K562 (cell line): ENCODE measurements around the gene MYO1D. TPM values are rescaled to one million over a fixed set of nuclear protein-coding genes. Genes with fewer than 3 reads are reported as not detected.

Source experiments
- ATAC-seq: fragments of 200-7000 bp; cut with Tn5 transposase; 3 replicates; pipeline ENCODE4 v1.9.1; 2020; ENCODE audit warnings: moderate library complexity
- BruUV-seq: library from RNA; stranded (reverse); fragments of 400-500 nt; replicated peaks from 2 replicates; lab custom pipeline; 2021; lab: Mats Ljungman, UMichigan
- CTCF ChIA-PET: fragments of 300-600 bp; formaldehyde crosslinking; extraction: SDS; loops from one replicate; lab custom pipeline; 2021; ENCODE audit warnings: low intra/inter-chr PET ratio; lab: Yijun Ruan, JAX
- POLR2A ChIA-PET: fragments of 300-600, 350-650 bp; sonication (Branson Sonifier 250); formaldehyde crosslinking; extraction: SDS; loops from one replicate; lab custom pipeline; 2021; ENCODE audit warnings: antibody characterized with exemption, inconsistent platforms; lab: Yijun Ruan, JAX
- DNase-seq, 4 experiments: peaks; one replicate each; pipeline versions ENCODE4 v3.0.0 to v3.0.0-alpha.2; 2011 to 2018; ENCODE audit warnings: low spot score in 3 of 4, mixed read lengths in 3 of 4; ENCODE audit errors: extremely low read depth in 1 of 4
- FAIRE-seq: peaks from 2 replicates; lab custom pipeline; 2011; peaks lifted over from hg19 to GRCh38; lab: Jason Lieb, UNC
- H2AFZ ChIP-seq: 2 replicates; pipeline ENCODE4 v1.6.0; 2011; ENCODE audit warnings: low read depth, low read length, control low read depth, inconsistent platforms
- H3K27ac ChIP-seq: fragments of 200-600 bp; 3 replicates; pipeline ENCODE4 v1.8.0; 2011; ENCODE audit warnings: low read depth, mild to moderate bottlenecking, control low read depth, inconsistent platforms, low read length, moderate library complexity, mixed read lengths; ENCODE audit errors: extremely low read depth
- H3K27me3 ChIP-seq, 2 experiments: fragments of 300-600 bp in 1 of 2; 2 replicates in 1 of 2; 3 replicates in 1 of 2; pipeline versions ENCODE4 v1.6.0 to v1.8.0; 2011; ENCODE audit warnings: inconsistent platforms in 2 of 2, low read length in 2 of 2, mild to moderate bottlenecking in 1 of 2, mixed read lengths in 1 of 2, moderate library complexity in 1 of 2; ENCODE audit not compliant: control insufficient read depth in 2 of 2, insufficient read depth in 2 of 2
- H3K36me3 ChIP-seq: fragments of 300-600 bp; 3 replicates; pipeline ENCODE4 v1.8.0; 2011; ENCODE audit warnings: mild to moderate bottlenecking, low read length, inconsistent platforms; ENCODE audit not compliant: control insufficient read depth, insufficient read depth
- H3K4me1 ChIP-seq, 2 experiments: fragments of 200-600 bp in 1 of 2; replicated peaks in 1 of 2; 2 replicates in 1 of 2; 3 replicates in 1 of 2; pipeline versions ENCODE4 v1.5.1 to v1.8.0; 2011; ENCODE audit warnings: inconsistent platforms in 2 of 2, low read length in 2 of 2, mild to moderate bottlenecking in 1 of 2, mixed read lengths in 1 of 2, moderate library complexity in 1 of 2; ENCODE audit not compliant: control insufficient read depth in 2 of 2, insufficient read depth in 2 of 2
- H3K4me2 ChIP-seq: 2 replicates; pipeline ENCODE4 v1.6.1; 2011; ENCODE audit warnings: low read length, control low read depth, inconsistent platforms, mixed read lengths; ENCODE audit not compliant: insufficient read depth
- H3K4me3 ChIP-seq: fragments of 200-600 bp; sonication (generic), shearing (Covaris generic); 2 replicates; pipeline ENCODE4 v1.5.1; 2016; ENCODE audit warnings: control low read depth, inconsistent platforms
- H3K79me2 ChIP-seq: fragments of 200-600 bp; 3 replicates; pipeline ENCODE4 v1.8.0; 2011; ENCODE audit warnings: low read length, inconsistent platforms; ENCODE audit not compliant: control insufficient read depth, insufficient read depth
- H3K9ac ChIP-seq, 2 experiments: 2 replicates each; pipeline versions ENCODE4 v1.6.0 to v1.6.1; 2011; ENCODE audit warnings: low read depth in 2 of 2, low read length in 2 of 2, control low read depth in 1 of 2, inconsistent platforms in 1 of 2, mild to moderate bottlenecking in 1 of 2, mixed read lengths in 1 of 2; ENCODE audit not compliant: insufficient read depth in 1 of 2
- H3K9me1 ChIP-seq: one replicate; pipeline ENCODE4 v1.6.0; 2011; ENCODE audit warnings: inconsistent platforms, mild to moderate bottlenecking, low read length, moderate library complexity; ENCODE audit not compliant: control insufficient read depth, insufficient read depth
- H3K9me3 ChIP-seq: replicated peaks from 2 replicates; pipeline ENCODE4 v1.5.1; 2011; ENCODE audit warnings: low read depth, low read length, inconsistent platforms; ENCODE audit not compliant: control insufficient read depth, insufficient read depth
- H4K20me1 ChIP-seq: replicated peaks from 2 replicates; pipeline ENCODE4 v1.6.1; 2011; ENCODE audit warnings: low read length, inconsistent platforms, mixed read lengths; ENCODE audit not compliant: control insufficient read depth, insufficient read depth
- CC2D1A ChIP-seq: fragments of 450-650 bp; IDR thresholded peaks from 2 replicates; pipeline ENCODE4 v1.6.1; 2017; ENCODE audit warnings: mild to moderate bottlenecking
- RBM39 ChIP-seq: fragments of 200-400 bp; formaldehyde crosslinking; optimal IDR thresholded peaks from 2 replicates; pipeline ENCODE3; 2018; ENCODE audit warnings: low read depth, low read length
- RERE ChIP-seq: sonication (generic); formaldehyde crosslinking; IDR thresholded peaks from 2 replicates; pipeline ENCODE4 v1.8.0; 2023; ENCODE audit warnings: missing genetic modification reagents, mild to moderate bottlenecking, borderline replicate concordance
- SMAD4 ChIP-seq: fragments of 250-450 bp; sonication (Bioruptor Pico); conservative IDR thresholded peaks from 2 replicates; pipeline ENCODE4 v1.8.0; 2021; ENCODE audit warnings: inconsistent platforms, mild to moderate bottlenecking, moderate library complexity
- ZNF184 ChIP-seq: sonication (generic); formaldehyde crosslinking; IDR thresholded peaks from 2 replicates; pipeline ENCODE4 v1.5.0; 2020; ENCODE audit warnings: missing genetic modification reagents
- WGBS: fragments of 100-300 bp; shearing (Covaris generic); methylation state at CpG from one replicate; pipeline ENCODE4 v1.1.6; 2016; ENCODE audit warnings: low coverage, mixed read lengths; ENCODE audit not compliant: insufficient coverage; ENCODE audit errors: missing lambda C conversion rate; 5-methylcytosine and 5-hydroxymethylcytosine counted together
- in situ Hi-C: fragments of 300-500 bp; cut with MboI; formaldehyde crosslinking; loops from 4 replicates; pipeline ENCODE4 v1.15.0; 2018; ENCODE audit warnings: inconsistent platforms, mixed read lengths
- intact Hi-C: fragments of 100-400 bp; cut with micrococcal nuclease; formaldehyde crosslinking; loops from 2 replicates; pipeline ENCODE4 v1.14.2; 2022
- polyA plus RNA-seq, 8 experiments: library from polyadenylated mRNA; depleted of rRNA in 4 of 8; stranded (reverse) in 5 of 8; unstranded in 3 of 8; fragments of >200 nt; fragmentation: Nextera tagmentation in 2 of 8; fragmentation: Illumina TruSeq in 1 of 8; extraction: Ambion mirVana in 2 of 8; extraction: Trizol in 1 of 8; gene quantifications; 2 replicates each; pipeline versions ENCODE4 v1.2.1 to v1.2.3, GENCODE V29; 2011 to 2014; ENCODE audit warnings: inconsistent platforms in 1 of 8, missing spikeins in 1 of 8
- total RNA-seq, 7 experiments: library from RNA; depleted of rRNA in 6 of 7; stranded (reverse); fragments of >200 nt in 6 of 7; fragmentation: Illumina TruSeq in 2 of 7; extraction: Trizol in 2 of 7; gene quantifications; 2 replicates each; pipeline versions ENCODE4 v1.2.1 to v1.2.3, GENCODE V29; 2011 to 2021; ENCODE audit warnings: low replicate concordance in 1 of 7

MYO1D gene
- total and polyA plus RNA-seq, 9 of the 15 experiments (the other 6 are each of a cell fraction or from before 2014, with no cell fraction given): 2.1 to 71.2 (median 45.4) TPM

- peaks cover 92% of the 10 kb centered on the region for H3K36me3 ChIP-seq
- no peak overlapping the region for H3K27ac ChIP-seq
- H3K9me1 ChIP-seq: no peaks in the 10 kb centered on the region
- no peak overlapping the region for H3K4me3 ChIP-seq
- CTCF ChIA-PET: no interaction called here
- H3K9ac ChIP-seq: no peak overlapping the region
- peaks cover 0 to 2% of the 10 kb centered on the region in 2 experiments; a peak in 1 of 5 replicates for H3K4me1 ChIP-seq
- peaks cover 59% of the 10 kb centered on the region for H3K79me2 ChIP-seq
- in situ Hi-C loops: no loop called here
- H3K9me3 ChIP-seq: no peaks in the 10 kb centered on the region
- H4K20me1 ChIP-seq: peaks cover 6% of the 10 kb centered on the region; the same call in 1 of the 2 replicates
- POLR2A ChIA-PET: interaction anchor here (0.7 to 2.1 kb wide), 4 partner anchors 8 to 569 kb away, joined by 3 to 5 read pairs (median 4); partner anchors contain the start of gene PSMD11
- intact Hi-C loops: no loop called here
- no peak for ATAC-seq
- TF ChIP-seq ZNF184 (CRISPR knock-in tag): no peak
- TF ChIP-seq CC2D1A: no peak
- no peak for TF ChIP-seq SMAD4 (CRISPR knock-in tag)
- TF ChIP-seq RERE (CRISPR knock-in tag): no peak
- no peak for TF ChIP-seq RBM39
- H3K27me3 ChIP-seq: no peaks in the 10 kb centered on the region
- 94% methylated on average over 1 of the region's 1 CpG for WGBS
- DNase-seq: no peak
- FAIRE-seq: no peak
- no TSS peak for BruUV-seq
- no peak overlapping the region for H3K4me2 ChIP-seq
- H2AFZ ChIP-seq: no peak overlapping the region
Observed at GRCh38 chr17:32464374-32464773, 412.6 kb downstream of the MYO1D start.
